HG02981 (cell line): ENCODE results near the gene SOX9.
"Not testable (repeated sequence)": the region's sequence is repeated elsewhere in the genome, so short reads cannot be mapped to it uniquely, and the experiment has no call there.

Experiments used
- ATAC-seq: cut with Tn5 transposase; IDR thresholded peaks from one replicate; pipeline ENCODE4 v1.9.1; 2021; ENCODE audit warnings: mild to moderate bottlenecking, moderate library complexity; ENCODE audit not compliant: unreplicated experiment

Gene SOX9

GRCh38 chr17:72110942-72111318 lies 9.9 kb upstream of the SOX9 start:
- no peak for ATAC-seq

GRCh38 chr17:72111336-72111923 lies 9.4 kb upstream of the SOX9 start:
- no peak for ATAC-seq

GRCh38 chr17:72111926-72112325 lies 8.9 kb upstream of the SOX9 start:
- not testable (repeated sequence) for ATAC-seq

GRCh38 chr17:72113751-72114150 lies 7.1 kb upstream of the SOX9 start:
- ATAC-seq, result no peak

DNA sequence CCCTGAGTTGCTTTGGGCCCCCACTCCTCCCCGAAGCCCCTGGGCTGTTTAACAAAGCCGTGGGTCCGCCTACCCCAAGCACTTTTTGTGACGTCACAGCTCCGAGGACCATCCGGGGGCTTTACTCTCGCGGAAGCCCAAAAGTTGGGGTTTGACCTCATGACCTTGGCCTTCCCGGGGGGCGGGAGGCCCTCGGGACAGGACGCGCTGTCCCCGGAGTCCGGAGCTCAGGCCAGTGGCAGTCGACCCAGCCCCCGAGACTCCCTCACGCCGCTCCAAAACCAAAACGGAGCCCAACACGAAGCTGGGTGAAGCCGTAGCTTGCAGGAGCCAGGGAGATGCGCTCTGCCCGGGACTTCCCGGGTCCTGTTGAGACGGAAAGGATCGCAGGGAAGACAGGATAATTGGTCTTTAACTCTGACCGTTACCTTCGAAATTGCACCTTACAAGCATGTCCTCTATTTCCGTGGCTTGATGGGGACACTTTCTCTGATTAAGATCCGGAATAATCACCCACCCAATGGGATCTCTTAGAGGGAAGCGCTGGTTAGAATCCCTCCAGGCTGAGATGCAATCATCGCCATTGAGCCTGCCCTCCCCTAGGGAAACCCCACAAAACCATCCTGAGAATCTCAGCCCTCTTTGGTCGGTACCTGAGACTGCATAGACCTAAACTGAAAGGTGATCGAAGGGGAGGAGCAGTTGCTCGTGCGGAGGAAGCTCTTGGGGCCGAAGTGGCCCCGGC lies 4.9 kb upstream of the SOX9 start:
- ATAC-seq, result no peak

- no peak for ATAC-seq
Measured at GRCh38 chr17:72116661-72117521, 3.9 kb upstream of the SOX9 start.

GRCh38 chr17:72117535-72118334 lies 3.1 kb upstream of the SOX9 start:
- ATAC-seq, result no peak

GRCh38 chr17:72118335-72119076 lies 2.3 kb upstream of the SOX9 start:
- no peak for ATAC-seq

- no peak for ATAC-seq
Measured at GRCh38 chr17:72119077-72119872, 1.5 kb upstream of the SOX9 start.

- ATAC-seq, result no peak
Measured at GRCh38 chr17:72119873-72120641, 763 bp upstream of the SOX9 start.

DNA sequence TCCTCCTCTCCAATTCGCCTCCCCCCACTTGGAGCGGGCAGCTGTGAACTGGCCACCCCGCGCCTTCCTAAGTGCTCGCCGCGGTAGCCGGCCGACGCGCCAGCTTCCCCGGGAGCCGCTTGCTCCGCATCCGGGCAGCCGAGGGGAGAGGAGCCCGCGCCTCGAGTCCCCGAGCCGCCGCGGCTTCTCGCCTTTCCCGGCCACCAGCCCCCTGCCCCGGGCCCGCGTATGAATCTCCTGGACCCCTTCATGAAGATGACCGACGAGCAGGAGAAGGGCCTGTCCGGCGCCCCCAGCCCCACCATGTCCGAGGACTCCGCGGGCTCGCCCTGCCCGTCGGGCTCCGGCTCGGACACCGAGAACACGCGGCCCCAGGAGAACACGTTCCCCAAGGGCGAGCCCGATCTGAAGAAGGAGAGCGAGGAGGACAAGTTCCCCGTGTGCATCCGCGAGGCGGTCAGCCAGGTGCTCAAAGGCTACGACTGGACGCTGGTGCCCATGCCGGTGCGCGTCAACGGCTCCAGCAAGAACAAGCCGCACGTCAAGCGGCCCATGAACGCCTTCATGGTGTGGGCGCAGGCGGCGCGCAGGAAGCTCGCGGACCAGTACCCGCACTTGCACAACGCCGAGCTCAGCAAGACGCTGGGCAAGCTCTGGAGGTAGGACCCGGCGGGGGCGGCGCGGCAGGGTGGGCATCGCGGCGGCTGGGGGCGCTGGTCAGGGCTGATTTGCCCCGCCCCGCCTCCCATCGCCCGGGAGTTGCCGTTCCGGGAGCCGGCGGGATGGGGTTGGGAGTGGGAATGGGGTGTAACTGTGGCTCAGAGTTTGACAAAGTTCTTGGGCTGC lies 567 bp downstream of the SOX9 start:
- peak; percentile 6 for ATAC-seq

GRCh38 chr17:72122010-72122764 lies 1.4 kb downstream of the SOX9 start:
- no peak for ATAC-seq

DNA sequence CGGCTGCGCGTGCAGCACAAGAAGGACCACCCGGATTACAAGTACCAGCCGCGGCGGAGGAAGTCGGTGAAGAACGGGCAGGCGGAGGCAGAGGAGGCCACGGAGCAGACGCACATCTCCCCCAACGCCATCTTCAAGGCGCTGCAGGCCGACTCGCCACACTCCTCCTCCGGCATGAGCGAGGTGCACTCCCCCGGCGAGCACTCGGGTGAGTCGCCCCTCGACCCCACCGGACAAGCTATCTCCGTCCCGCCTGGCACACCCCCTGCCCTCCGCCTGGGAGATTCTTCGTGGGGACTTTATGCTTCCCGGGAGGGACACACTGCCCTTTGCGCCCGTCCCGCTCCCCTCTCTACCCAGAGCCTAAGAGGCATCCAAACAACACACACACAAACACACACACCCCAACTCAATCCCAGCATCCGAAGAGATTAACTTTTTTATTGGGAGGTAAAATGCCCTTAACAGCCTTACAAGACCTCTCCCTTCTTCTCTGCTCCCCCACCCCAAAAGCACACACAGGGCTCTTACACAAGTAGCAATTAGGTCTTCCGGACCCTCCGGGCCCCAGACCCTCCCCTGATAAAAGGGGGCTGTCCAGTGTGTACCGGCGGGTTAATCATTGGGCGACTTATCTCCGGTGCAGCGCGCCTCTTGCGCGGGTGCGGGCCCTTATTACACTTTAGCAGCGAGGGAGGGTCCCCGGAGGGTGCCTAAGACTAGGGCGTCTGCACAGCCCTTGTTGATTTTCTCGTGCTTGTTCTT lies 2.1 kb downstream of the SOX9 start:
- no peak for ATAC-seq

DNA sequence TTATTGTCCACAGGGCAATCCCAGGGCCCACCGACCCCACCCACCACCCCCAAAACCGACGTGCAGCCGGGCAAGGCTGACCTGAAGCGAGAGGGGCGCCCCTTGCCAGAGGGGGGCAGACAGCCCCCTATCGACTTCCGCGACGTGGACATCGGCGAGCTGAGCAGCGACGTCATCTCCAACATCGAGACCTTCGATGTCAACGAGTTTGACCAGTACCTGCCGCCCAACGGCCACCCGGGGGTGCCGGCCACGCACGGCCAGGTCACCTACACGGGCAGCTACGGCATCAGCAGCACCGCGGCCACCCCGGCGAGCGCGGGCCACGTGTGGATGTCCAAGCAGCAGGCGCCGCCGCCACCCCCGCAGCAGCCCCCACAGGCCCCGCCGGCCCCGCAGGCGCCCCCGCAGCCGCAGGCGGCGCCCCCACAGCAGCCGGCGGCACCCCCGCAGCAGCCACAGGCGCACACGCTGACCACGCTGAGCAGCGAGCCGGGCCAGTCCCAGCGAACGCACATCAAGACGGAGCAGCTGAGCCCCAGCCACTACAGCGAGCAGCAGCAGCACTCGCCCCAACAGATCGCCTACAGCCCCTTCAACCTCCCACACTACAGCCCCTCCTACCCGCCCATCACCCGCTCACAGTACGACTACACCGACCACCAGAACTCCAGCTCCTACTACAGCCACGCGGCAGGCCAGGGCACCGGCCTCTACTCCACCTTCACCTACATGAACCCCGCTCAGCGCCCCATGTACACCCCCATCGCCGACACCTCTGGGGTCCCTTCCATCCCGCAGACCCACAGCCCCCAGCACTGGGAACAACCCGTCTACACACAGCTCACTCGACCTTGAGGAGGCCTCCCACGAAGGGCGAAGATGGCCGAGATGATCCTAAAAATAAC lies 3.0 kb downstream of the SOX9 start:
- no peak for ATAC-seq

DNA sequence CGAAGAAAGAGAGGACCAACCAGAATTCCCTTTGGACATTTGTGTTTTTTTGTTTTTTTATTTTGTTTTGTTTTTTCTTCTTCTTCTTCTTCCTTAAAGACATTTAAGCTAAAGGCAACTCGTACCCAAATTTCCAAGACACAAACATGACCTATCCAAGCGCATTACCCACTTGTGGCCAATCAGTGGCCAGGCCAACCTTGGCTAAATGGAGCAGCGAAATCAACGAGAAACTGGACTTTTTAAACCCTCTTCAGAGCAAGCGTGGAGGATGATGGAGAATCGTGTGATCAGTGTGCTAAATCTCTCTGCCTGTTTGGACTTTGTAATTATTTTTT lies 3.6 kb downstream of the SOX9 start:
- ATAC-seq, result no peak
